GM13976 (cell line): ENCODE results near the gene GJB3.

ENCODE experiments used
- DNase-seq: peaks from one replicate; pipeline ENCODE4 v3.0.0; 2012; ENCODE audit warnings: low spot score
- in situ Hi-C: fragments of 300-500 bp; cut with MboI; formaldehyde crosslinking; loops from one replicate; pipeline ENCODE4 v1.12.0; 2022; ENCODE audit warnings: low sequenced_read_pairs, mixed read lengths, inconsistent platforms; ENCODE audit not compliant: unreplicated experiment
- TF ChIP-seq, protein P1 (sequence below): IDR thresholded peaks from 2 replicates; pipeline ENCODE4 v1.5.1; 2012; ENCODE audit warnings: borderline replicate concordance, mild to moderate bottlenecking; ENCODE audit not compliant: insufficient read depth; ENCODE audit errors: extremely low read depth, missing control alignments, control extremely low read depth

Gene GJB3

DNA sequence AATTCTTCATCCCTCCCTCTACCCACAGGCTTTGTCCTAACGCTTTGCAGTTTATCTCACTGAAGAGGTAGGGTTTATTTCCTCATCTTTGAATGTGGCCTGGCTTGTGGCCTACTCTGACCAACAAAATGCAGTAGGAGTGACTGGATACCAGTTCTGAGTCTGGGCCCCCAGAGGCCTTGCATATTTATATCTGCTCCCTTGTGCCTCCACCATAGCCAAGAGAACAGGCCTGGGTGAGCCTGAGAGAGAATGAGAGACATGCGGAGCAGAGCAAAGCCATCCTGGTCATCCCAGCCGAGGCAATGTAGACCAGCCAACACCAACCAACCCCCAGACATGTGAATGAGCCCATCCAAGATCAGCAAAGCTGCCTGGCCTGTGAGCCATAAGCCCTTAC is 48.2 kb downstream of the GJB3 start:
- in situ Hi-C loops, result no loop called here
- TF ChIP-seq, protein P1, sequence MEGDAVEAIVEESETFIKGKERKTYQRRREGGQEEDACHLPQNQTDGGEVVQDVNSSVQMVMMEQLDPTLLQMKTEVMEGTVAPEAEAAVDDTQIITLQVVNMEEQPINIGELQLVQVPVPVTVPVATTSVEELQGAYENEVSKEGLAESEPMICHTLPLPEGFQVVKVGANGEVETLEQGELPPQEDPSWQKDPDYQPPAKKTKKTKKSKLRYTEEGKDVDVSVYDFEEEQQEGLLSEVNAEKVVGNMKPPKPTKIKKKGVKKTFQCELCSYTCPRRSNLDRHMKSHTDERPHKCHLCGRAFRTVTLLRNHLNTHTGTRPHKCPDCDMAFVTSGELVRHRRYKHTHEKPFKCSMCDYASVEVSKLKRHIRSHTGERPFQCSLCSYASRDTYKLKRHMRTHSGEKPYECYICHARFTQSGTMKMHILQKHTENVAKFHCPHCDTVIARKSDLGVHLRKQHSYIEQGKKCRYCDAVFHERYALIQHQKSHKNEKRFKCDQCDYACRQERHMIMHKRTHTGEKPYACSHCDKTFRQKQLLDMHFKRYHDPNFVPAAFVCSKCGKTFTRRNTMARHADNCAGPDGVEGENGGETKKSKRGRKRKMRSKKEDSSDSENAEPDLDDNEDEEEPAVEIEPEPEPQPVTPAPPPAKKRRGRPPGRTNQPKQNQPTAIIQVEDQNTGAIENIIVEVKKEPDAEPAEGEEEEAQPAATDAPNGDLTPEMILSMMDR, result no peak
- no peak for DNase-seq

DNA sequence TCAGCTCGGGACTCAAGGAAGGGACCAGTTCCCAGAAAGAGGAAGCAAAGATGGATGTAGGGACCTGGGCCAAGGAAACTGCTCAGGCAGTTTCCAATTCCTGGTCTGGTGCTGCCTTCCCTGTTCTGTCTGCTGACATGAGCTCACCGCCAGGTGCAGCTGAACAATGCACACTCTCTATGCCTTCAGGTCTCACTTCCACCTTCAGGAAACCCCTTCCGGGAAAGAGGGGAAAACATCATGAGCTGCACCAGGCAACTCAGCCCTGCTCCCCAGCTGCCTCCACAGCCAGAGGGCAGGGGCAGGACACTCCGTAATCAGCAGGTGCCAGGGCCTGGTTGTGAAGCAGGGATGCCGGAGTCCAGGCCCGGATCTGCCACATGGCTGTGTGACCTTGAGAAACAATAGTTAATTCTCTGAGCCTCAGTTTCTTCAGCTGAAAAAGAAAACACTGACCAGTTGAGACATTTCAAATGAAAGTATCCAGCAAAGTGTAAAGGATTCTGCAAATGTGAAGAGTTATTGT is 50.8 kb downstream of the GJB3 start:
- no peak for DNase-seq
- TF ChIP-seq, protein P1, result no peak
- in situ Hi-C loops, result no loop called here

DNA sequence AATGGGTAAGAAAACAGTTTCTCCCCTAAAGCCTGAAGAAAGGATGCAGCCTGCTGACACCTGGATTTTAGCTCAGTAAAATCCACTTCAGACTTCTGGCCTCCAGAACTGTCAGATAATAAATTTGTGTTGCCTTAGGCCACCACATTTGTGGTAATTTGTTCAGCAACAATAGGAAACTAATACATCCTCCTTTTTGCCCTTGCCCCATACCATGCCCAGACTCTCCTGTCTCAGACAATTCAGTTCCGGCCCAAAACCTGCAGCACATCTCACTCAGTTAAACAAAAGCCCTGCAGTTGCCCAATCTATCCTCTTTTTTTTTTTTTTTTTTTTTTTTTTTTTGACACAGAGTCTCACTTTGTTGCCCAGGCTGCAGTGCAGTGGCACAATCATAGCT is 52.7 kb downstream of the GJB3 start:
- TF ChIP-seq, protein P1, result no peak
- no peak for DNase-seq
- in situ Hi-C loops, result no loop called here
